ENCODE data around the gene JAK3. TPM values are rescaled to one million over a fixed set of nuclear protein-coding genes. Genes with fewer than 3 reads are reported as not detected.

JAK3 gene
- total and polyA plus RNA-seq, 2 of the 13 experiments (the other 11 are each of a cell fraction or from before 2014, with no cell fraction given): 3.4 to 18.6 TPM

DNA sequence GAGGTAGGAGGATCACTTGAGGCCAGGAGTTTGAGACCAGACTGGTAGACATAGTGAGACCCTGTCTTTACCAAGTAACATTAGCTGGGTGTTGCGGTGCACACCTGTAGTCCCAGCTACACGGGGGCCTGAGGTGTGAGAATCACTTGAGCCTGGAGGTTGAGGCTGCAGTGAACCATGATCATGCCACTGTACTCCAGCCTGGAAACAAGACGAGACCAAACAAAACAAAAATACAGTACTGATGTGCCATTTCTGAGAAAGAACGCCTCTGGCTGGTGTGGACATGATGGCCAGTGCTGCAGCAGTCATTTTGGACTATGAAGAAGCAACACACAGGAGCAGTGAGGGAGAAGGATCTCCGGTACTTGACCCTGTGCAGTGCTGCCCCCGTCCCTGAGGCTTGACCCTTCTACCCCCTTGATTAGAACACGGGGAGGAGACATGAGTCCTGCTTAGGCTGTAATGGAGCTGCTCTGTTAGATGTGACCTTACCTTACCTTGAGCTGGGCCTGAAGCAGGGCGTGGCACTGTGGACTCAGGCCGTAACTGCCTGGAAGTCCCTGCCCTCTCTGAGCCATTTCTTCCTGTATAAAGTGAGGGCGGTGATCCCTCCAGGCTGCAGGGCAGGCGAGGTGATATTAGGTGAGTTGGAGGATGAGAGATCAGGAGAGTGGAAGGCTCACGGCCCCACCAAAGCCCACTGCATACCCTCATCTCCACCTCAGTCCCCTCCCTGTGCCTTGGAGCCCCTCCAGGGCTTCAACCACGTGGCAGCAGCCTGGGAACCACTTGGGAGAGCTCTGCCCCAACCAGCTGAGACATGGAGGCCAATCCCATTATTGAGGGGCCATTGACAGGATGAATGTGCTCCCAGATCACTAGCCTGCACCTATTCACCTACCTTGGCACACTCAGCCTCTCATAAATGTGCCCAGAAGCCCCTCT is 17.9 kb upstream of the JAK3 start (continued):
- TF ChIP-seq ZNF550 (CRISPR knock-in tag; IDR thresholded peaks at IDR 0.05; ENCODE audit: borderline replicate concordance): no peak
- TF ChIP-seq MIER2 (CRISPR knock-in tag; IDR thresholded peaks at IDR 0.05): 0 out of 2 replicates have a peak, but pooled peaks have one; percentile 47
- TF ChIP-seq AGO2 (optimal IDR thresholded peaks at IDR 0.05; ENCODE audit: low read depth, low read length): peak; percentile 89
- no peak for TF ChIP-seq JDP2 (CRISPR knock-in tag; IDR thresholded peaks at IDR 0.05; ENCODE audit: borderline replicate concordance)
- TF ChIP-seq, protein P1, sequence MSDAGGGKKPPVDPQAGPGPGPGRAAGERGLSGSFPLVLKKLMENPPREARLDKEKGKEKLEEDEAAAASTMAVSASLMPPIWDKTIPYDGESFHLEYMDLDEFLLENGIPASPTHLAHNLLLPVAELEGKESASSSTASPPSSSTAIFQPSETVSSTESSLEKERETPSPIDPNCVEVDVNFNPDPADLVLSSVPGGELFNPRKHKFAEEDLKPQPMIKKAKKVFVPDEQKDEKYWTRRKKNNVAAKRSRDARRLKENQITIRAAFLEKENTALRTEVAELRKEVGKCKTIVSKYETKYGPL (CRISPR knock-in tag; IDR thresholded peaks at IDR 0.05): no peak
- TF ChIP-seq KLF6 (CRISPR knock-in tag; IDR thresholded peaks at IDR 0.05): no peak
- 0 out of 2 replicates have a peak, but pooled peaks have one; percentile 18 for TF ChIP-seq RXRB (CRISPR knock-in tag; IDR thresholded peaks at IDR 0.05; ENCODE audit: borderline replicate concordance)
- TF ChIP-seq, protein P2, sequence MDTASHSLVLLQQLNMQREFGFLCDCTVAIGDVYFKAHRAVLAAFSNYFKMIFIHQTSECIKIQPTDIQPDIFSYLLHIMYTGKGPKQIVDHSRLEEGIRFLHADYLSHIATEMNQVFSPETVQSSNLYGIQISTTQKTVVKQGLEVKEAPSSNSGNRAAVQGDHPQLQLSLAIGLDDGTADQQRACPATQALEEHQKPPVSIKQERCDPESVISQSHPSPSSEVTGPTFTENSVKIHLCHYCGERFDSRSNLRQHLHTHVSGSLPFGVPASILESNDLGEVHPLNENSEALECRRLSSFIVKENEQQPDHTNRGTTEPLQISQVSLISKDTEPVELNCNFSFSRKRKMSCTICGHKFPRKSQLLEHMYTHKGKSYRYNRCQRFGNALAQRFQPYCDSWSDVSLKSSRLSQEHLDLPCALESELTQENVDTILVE (CRISPR knock-in tag; IDR thresholded peaks at IDR 0.05): peak; percentile 11; the same call in 1 of the 2 replicates
- TF ChIP-seq SMARCE1 (IDR thresholded peaks at IDR 0.05; ENCODE audit: borderline replicate concordance): no peak
- TF ChIP-seq, protein P3, sequence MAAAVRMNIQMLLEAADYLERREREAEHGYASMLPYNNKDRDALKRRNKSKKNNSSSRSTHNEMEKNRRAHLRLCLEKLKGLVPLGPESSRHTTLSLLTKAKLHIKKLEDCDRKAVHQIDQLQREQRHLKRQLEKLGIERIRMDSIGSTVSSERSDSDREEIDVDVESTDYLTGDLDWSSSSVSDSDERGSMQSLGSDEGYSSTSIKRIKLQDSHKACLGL (CRISPR knock-in tag; IDR thresholded peaks at IDR 0.05): no peak
- no peak for TF ChIP-seq ZNF251 (CRISPR knock-in tag; IDR thresholded peaks at IDR 0.05)
- no peak for TF ChIP-seq NKX3-1 (CRISPR knock-in tag; IDR thresholded peaks at IDR 0.05)
- TF ChIP-seq NPAS2 (CRISPR knock-in tag; IDR thresholded peaks at IDR 0.05; ENCODE audit: borderline replicate concordance): no peak
- no peak for TF ChIP-seq ZNF563 (CRISPR knock-in tag; IDR thresholded peaks at IDR 0.05)
- TF ChIP-seq RELA (CRISPR knock-in tag; IDR thresholded peaks at IDR 0.05): no peak
- no peak for TF ChIP-seq ADNP (CRISPR knock-in tag; IDR thresholded peaks at IDR 0.05)
- TF ChIP-seq CBX2 (IDR thresholded peaks at IDR 0.05; ENCODE audit: low read depth, low read length): no peak
- TF ChIP-seq CBX2 (CRISPR knock-in tag; IDR thresholded peaks at IDR 0.05; ENCODE audit: low read depth): no peak
- no peak for TF ChIP-seq SNAPC2 (CRISPR knock-in tag; IDR thresholded peaks at IDR 0.05)
- TF ChIP-seq, protein P4, sequence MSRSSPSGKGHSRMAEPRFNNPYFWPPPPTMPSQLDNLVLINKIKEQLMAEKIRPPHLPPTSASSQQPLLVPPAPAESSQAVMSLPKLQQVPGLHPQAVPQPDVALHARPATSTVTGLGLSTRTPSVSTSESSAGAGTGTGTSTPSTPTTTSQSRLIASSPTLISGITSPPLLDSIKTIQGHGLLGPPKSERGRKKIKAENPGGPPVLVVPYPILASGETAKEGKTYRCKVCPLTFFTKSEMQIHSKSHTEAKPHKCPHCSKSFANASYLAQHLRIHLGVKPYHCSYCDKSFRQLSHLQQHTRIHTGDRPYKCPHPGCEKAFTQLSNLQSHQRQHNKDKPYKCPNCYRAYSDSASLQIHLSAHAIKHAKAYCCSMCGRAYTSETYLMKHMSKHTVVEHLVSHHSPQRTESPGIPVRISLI (CRISPR knock-in tag; IDR thresholded peaks at IDR 0.05; ENCODE audit: borderline replicate concordance): no peak
